Urinary bladder (tissue), 4 donors: ENCODE data around the gene NUDT22. TPM values are rescaled to one million over a fixed set of nuclear protein-coding genes. Genes with fewer than 3 reads are reported as not detected.

ENCODE experiments used
- DNase-seq: peaks from one replicate; pipeline ENCODE4 v3.0.0-alpha.2; 2015; ENCODE audit errors: extremely low spot score
- H3K27ac ChIP-seq: one replicate; pipeline ENCODE4 v1.5.1; 2013; ENCODE audit warnings: low read depth, mild to moderate bottlenecking, moderate library complexity
- H3K36me3 ChIP-seq: one replicate; pipeline ENCODE4 v1.6.1; 2013; ENCODE audit warnings: mild to moderate bottlenecking, moderate library complexity; ENCODE audit not compliant: insufficient read depth
- H3K4me1 ChIP-seq: one replicate; pipeline ENCODE4 v1.6.1; 2013; ENCODE audit warnings: mild to moderate bottlenecking, moderate library complexity; ENCODE audit not compliant: insufficient read depth
- H3K4me3 ChIP-seq: one replicate; pipeline ENCODE4 v1.5.1; 2013; ENCODE audit warnings: low read depth, low read length
- WGBS: extraction: QIAGEN DNeasy Blood & Tissue Kit; methylation state at CpG from one replicate; pipeline ENCODE4 v1.1.7; 2013; 5-methylcytosine and 5-hydroxymethylcytosine counted together
- polyA plus RNA-seq: library from polyadenylated mRNA; stranded (reverse); fragments of 200-250 nt; gene quantifications from one replicate; pipeline ENCODE4 v1.2.3, GENCODE V29; 2013
- total RNA-seq: library from RNA; depleted of rRNA; stranded (reverse); fragments of >200 nt; gene quantifications from one replicate; pipeline ENCODE4 v1.2.3, GENCODE V29; 2014
- donor health status: healthy with polysubstance abuse.
- donor health status: healthy.

Gene NUDT22
- total and polyA plus RNA-seq, 2 donors, result 15.4 to 61.0 TPM

- Histone ChIP-seq H3K4me1 (no peaks in the 10 kb centered on the region), H3K4me3 (no peak overlapping the region), H3K36me3 (no peaks in the 10 kb centered on the region), H3K27ac (no peak overlapping the region)
- DNase-seq, result no peak
- WGBS, result 86% methylated on average over 8 of the region's 8 CpGs
Observed at GRCh38 chr11:64278576-64279190, 52.6 kb downstream of the NUDT22 start.

Other genes starting within 250 kb of the NUDT22 start
- gene OTUB1, start 239.8 kb upstream of the NUDT22 start, total RNA-seq, result 19.5 TPM
- 78.9 TPM for gene OTUB1, start 239.8 kb upstream of the NUDT22 start, polyA plus RNA-seq
- gene FLRT1, start 190.3 kb upstream of the NUDT22 start, total RNA-seq, result 1.7 TPM
- 0.66 TPM for gene FLRT1, start 190.3 kb upstream of the NUDT22 start, polyA plus RNA-seq
- 9.8 TPM for gene MACROD1, start 60.2 kb upstream of the NUDT22 start, total RNA-seq
- gene MACROD1, start 60.2 kb upstream of the NUDT22 start, polyA plus RNA-seq, result 25.1 TPM
- 42.7 TPM for gene STIP1, start 40.1 kb upstream of the NUDT22 start, total RNA-seq
- gene STIP1, start 40.1 kb upstream of the NUDT22 start, polyA plus RNA-seq, result 84.0 TPM
- gene FERMT3, start 19.6 kb upstream of the NUDT22 start, total RNA-seq, result 7.8 TPM
- gene FERMT3, start 19.6 kb upstream of the NUDT22 start, polyA plus RNA-seq, result 16.8 TPM
- gene TRPT1, start 88 bp upstream of the NUDT22 start, total RNA-seq, result 12.7 TPM
- 45.3 TPM for gene TRPT1, start 88 bp upstream of the NUDT22 start, polyA plus RNA-seq
- gene DNAJC4, start 4.3 kb downstream of the NUDT22 start, total RNA-seq, result 10.7 TPM
- gene DNAJC4, start 4.3 kb downstream of the NUDT22 start, polyA plus RNA-seq, result 57.6 TPM
- gene VEGFB, start 8.3 kb downstream of the NUDT22 start, total RNA-seq, result 18.9 TPM
- gene VEGFB, start 8.3 kb downstream of the NUDT22 start, polyA plus RNA-seq, result 123 TPM
- gene FKBP2, start 14.8 kb downstream of the NUDT22 start, total RNA-seq, result 29.2 TPM
- gene FKBP2, start 14.8 kb downstream of the NUDT22 start, polyA plus RNA-seq, result 167 TPM
- 31.6 TPM for gene PPP1R14B, start 20.7 kb downstream of the NUDT22 start, total RNA-seq
- gene PPP1R14B, start 20.7 kb downstream of the NUDT22 start, polyA plus RNA-seq, result 62.8 TPM
- gene PLCB3, start 25.3 kb downstream of the NUDT22 start, total RNA-seq, result 14.8 TPM
- gene PLCB3, start 25.3 kb downstream of the NUDT22 start, polyA plus RNA-seq, result 18.2 TPM
- gene BAD, start 58.4 kb downstream of the NUDT22 start, total RNA-seq, result 34.2 TPM
- gene BAD, start 58.4 kb downstream of the NUDT22 start, polyA plus RNA-seq, result 111 TPM
- 4.7 TPM for gene GPR137, start 59.6 kb downstream of the NUDT22 start, total RNA-seq
- 48.3 TPM for gene GPR137, start 59.6 kb downstream of the NUDT22 start, polyA plus RNA-seq
- gene KCNK4, start 65.0 kb downstream of the NUDT22 start, total RNA-seq, result not detected
- 0.13 TPM for gene KCNK4, start 65.0 kb downstream of the NUDT22 start, polyA plus RNA-seq
- gene CATSPERZ, start 74.1 kb downstream of the NUDT22 start, total RNA-seq, result not detected
- gene CATSPERZ, start 74.1 kb downstream of the NUDT22 start, polyA plus RNA-seq, result 0.29 TPM
- 13.3 TPM for gene ESRRA, start 79.2 kb downstream of the NUDT22 start, total RNA-seq
- 53.2 TPM for gene ESRRA, start 79.2 kb downstream of the NUDT22 start, polyA plus RNA-seq
- 124 TPM for gene TRMT112, start 91.3 kb downstream of the NUDT22 start, total RNA-seq
- gene TRMT112, start 91.3 kb downstream of the NUDT22 start, polyA plus RNA-seq, result 245 TPM
- gene PRDX5, start 91.8 kb downstream of the NUDT22 start, total RNA-seq, result 69.0 TPM
- 294 TPM for gene PRDX5, start 91.8 kb downstream of the NUDT22 start, polyA plus RNA-seq
- 2.6 TPM for gene CCDC88B, start 113.9 kb downstream of the NUDT22 start, total RNA-seq
- 10.2 TPM for gene CCDC88B, start 113.9 kb downstream of the NUDT22 start, polyA plus RNA-seq
- gene RPS6KA4, start 132.9 kb downstream of the NUDT22 start, total RNA-seq, result 14.8 TPM
- 32.7 TPM for gene RPS6KA4, start 132.9 kb downstream of the NUDT22 start, polyA plus RNA-seq